ENCODE data around the gene PNLIP.

The PNLIP gene

GRCh38 chr10:116606061-116606483 is 60.3 kb downstream of the PNLIP start:
- no peak overlapping the region for H3K9ac ChIP-seq (ENCODE audit: low read length)
- no peaks in the 10 kb centered on the region for H3K4me1 ChIP-seq (ENCODE audit: insufficient read depth, low read length)
- H3K36me3 ChIP-seq (ENCODE audit: insufficient read depth, low read length): no peaks in the 10 kb centered on the region
- no peak overlapping the region for H3K27ac ChIP-seq (ENCODE audit: low read depth, low read length)
- peaks cover 0 to 9% of the 10 kb centered on the region in 2 donors for H3K27me3 ChIP-seq (ENCODE audit: control insufficient read depth in 1 of 2, insufficient read depth in 2 of 2, low read length in 2 of 2)
- H3K9me3 ChIP-seq (ENCODE audit: low read length): no peaks in the 10 kb centered on the region
- no peak overlapping the region for H3K4me3 ChIP-seq (ENCODE audit: low read depth in 1 of 2, low read length in 2 of 2)

- H3K9ac ChIP-seq (ENCODE audit: low read length): no peak overlapping the region
These were observed 61.6 kb downstream of the PNLIP start for GRCh38 chr10:116607336-116607735.

GRCh38 chr10:116608686-116609594 is 63.2 kb downstream of the PNLIP start:
- H3K4me3 ChIP-seq (ENCODE audit: low read depth in 1 of 2, low read length in 2 of 2): peak overlapping the region in 1 of 2 donors; percentile 18
- no peaks in the 10 kb centered on the region for H3K36me3 ChIP-seq (ENCODE audit: insufficient read depth, low read length)
- no peak overlapping the region for H3K27ac ChIP-seq (ENCODE audit: low read depth, low read length)
- H3K27me3 ChIP-seq (ENCODE audit: control insufficient read depth in 1 of 2, insufficient read depth in 2 of 2, low read length in 2 of 2): peaks cover 0 to 9% of the 10 kb centered on the region in 2 donors
- no peaks in the 10 kb centered on the region for H3K9me3 ChIP-seq (ENCODE audit: low read length)
- no peaks in the 10 kb centered on the region for H3K4me1 ChIP-seq (ENCODE audit: insufficient read depth, low read length)
- no peak overlapping the region for H3K9ac ChIP-seq (ENCODE audit: low read length)

More at GRCh38 chr10:116607336-116607735, 61.6 kb downstream of the PNLIP start:
- Histone ChIP-seq H3K4me3 (ENCODE audit: low read depth in 1 of 2, low read length in 2 of 2) (no peak overlapping the region), H3K4me1 (ENCODE audit: insufficient read depth, low read length) (no peaks in the 10 kb centered on the region), H3K9me3 (ENCODE audit: low read length) (no peaks in the 10 kb centered on the region), H3K27me3 (ENCODE audit: control insufficient read depth in 1 of 2, insufficient read depth in 2 of 2, low read length in 2 of 2) (peaks cover 0 to 9% of the 10 kb centered on the region in 2 donors), H3K36me3 (ENCODE audit: insufficient read depth, low read length) (no peaks in the 10 kb centered on the region), H3K27ac (ENCODE audit: low read depth, low read length) (no peak overlapping the region)

- Histone ChIP-seq H3K4me1 (ENCODE audit: insufficient read depth, low read length) (no peaks in the 10 kb centered on the region), H3K9ac (ENCODE audit: low read length) (no peak overlapping the region), H3K27ac (ENCODE audit: low read depth, low read length) (no peak overlapping the region), H3K36me3 (ENCODE audit: insufficient read depth, low read length) (no peaks in the 10 kb centered on the region), H3K4me3 (ENCODE audit: low read depth in 1 of 2, low read length in 2 of 2) (no peak overlapping the region), H3K9me3 (ENCODE audit: low read length) (no peaks in the 10 kb centered on the region), H3K27me3 (ENCODE audit: control insufficient read depth in 1 of 2, insufficient read depth in 2 of 2, low read length in 2 of 2) (peaks cover 0 to 9% of the 10 kb centered on the region in 2 donors)
These were observed 64.9 kb downstream of the PNLIP start for GRCh38 chr10:116610443-116611152.

GRCh38 chr10:116611153-116611545 is 65.4 kb downstream of the PNLIP start:
- no peaks in the 10 kb centered on the region for H3K9me3 ChIP-seq (ENCODE audit: low read length)
- H3K36me3 ChIP-seq (ENCODE audit: insufficient read depth, low read length): no peaks in the 10 kb centered on the region
- H3K9ac ChIP-seq (ENCODE audit: low read length): no peak overlapping the region
- H3K4me3 ChIP-seq (ENCODE audit: low read depth in 1 of 2, low read length in 2 of 2): no peak overlapping the region
- no peak overlapping the region for H3K27ac ChIP-seq (ENCODE audit: low read depth, low read length)
- H3K4me1 ChIP-seq (ENCODE audit: insufficient read depth, low read length): no peaks in the 10 kb centered on the region
- peaks cover 0 to 9% of the 10 kb centered on the region in 2 donors for H3K27me3 ChIP-seq (ENCODE audit: control insufficient read depth in 1 of 2, insufficient read depth in 2 of 2, low read length in 2 of 2)

GRCh38 chr10:116612107-116612769 is 66.5 kb downstream of the PNLIP start:
- H3K9ac ChIP-seq (ENCODE audit: low read length): no peak overlapping the region
- H3K4me1 ChIP-seq (ENCODE audit: insufficient read depth, low read length): no peaks in the 10 kb centered on the region
- no peaks in the 10 kb centered on the region for H3K9me3 ChIP-seq (ENCODE audit: low read length)
- H3K27ac ChIP-seq (ENCODE audit: low read depth, low read length): no peak overlapping the region
- no peaks in the 10 kb centered on the region for H3K36me3 ChIP-seq (ENCODE audit: insufficient read depth, low read length)
- peaks cover 0 to 9% of the 10 kb centered on the region in 2 donors for H3K27me3 ChIP-seq (ENCODE audit: control insufficient read depth in 1 of 2, insufficient read depth in 2 of 2, low read length in 2 of 2)
- H3K4me3 ChIP-seq (ENCODE audit: low read depth in 1 of 2, low read length in 2 of 2): no peak overlapping the region

GRCh38 chr10:116613471-116613870 is 67.7 kb downstream of the PNLIP start:
- no peak overlapping the region for H3K27ac ChIP-seq (ENCODE audit: low read depth, low read length)
- no peaks in the 10 kb centered on the region for H3K9me3 ChIP-seq (ENCODE audit: low read length)
- H3K9ac ChIP-seq (ENCODE audit: low read length): no peak overlapping the region
- H3K27me3 ChIP-seq (ENCODE audit: control insufficient read depth in 1 of 2, insufficient read depth in 2 of 2, low read length in 2 of 2): peaks cover 0 to 9% of the 10 kb centered on the region in 2 donors
- H3K36me3 ChIP-seq (ENCODE audit: insufficient read depth, low read length): no peaks in the 10 kb centered on the region
- H3K4me3 ChIP-seq (ENCODE audit: low read depth in 1 of 2, low read length in 2 of 2): no peak overlapping the region
- H3K4me1 ChIP-seq (ENCODE audit: insufficient read depth, low read length): no peaks in the 10 kb centered on the region

- Histone ChIP-seq H3K4me1 (ENCODE audit: insufficient read depth, low read length) (no peaks in the 10 kb centered on the region), H3K4me3 (ENCODE audit: low read depth in 1 of 2, low read length in 2 of 2) (no peak overlapping the region), H3K27ac (ENCODE audit: low read depth, low read length) (no peak overlapping the region), H3K36me3 (ENCODE audit: insufficient read depth, low read length) (no peaks in the 10 kb centered on the region), H3K27me3 (ENCODE audit: control insufficient read depth in 1 of 2, insufficient read depth in 2 of 2, low read length in 2 of 2) (no peaks in the 10 kb centered on the region), H3K9me3 (ENCODE audit: low read length) (no peaks in the 10 kb centered on the region), H3K9ac (ENCODE audit: low read length) (no peak overlapping the region)
These were observed 69.1 kb downstream of the PNLIP start for GRCh38 chr10:116614796-116615195.

- Histone ChIP-seq H3K27ac (ENCODE audit: low read depth, low read length) (no peak overlapping the region), H3K4me3 (ENCODE audit: low read depth in 1 of 2, low read length in 2 of 2) (no peak overlapping the region), H3K9me3 (ENCODE audit: low read length) (no peaks in the 10 kb centered on the region), H3K27me3 (ENCODE audit: control insufficient read depth in 1 of 2, insufficient read depth in 2 of 2, low read length in 2 of 2) (no peaks in the 10 kb centered on the region), H3K4me1 (ENCODE audit: insufficient read depth, low read length) (no peaks in the 10 kb centered on the region), H3K36me3 (ENCODE audit: insufficient read depth, low read length) (no peaks in the 10 kb centered on the region), H3K9ac (ENCODE audit: low read length) (no peak overlapping the region)
These were observed 69.6 kb downstream of the PNLIP start for GRCh38 chr10:116615199-116615776.
